Measurements from ENCODE around the gene LPP.

LPP gene

DNA sequence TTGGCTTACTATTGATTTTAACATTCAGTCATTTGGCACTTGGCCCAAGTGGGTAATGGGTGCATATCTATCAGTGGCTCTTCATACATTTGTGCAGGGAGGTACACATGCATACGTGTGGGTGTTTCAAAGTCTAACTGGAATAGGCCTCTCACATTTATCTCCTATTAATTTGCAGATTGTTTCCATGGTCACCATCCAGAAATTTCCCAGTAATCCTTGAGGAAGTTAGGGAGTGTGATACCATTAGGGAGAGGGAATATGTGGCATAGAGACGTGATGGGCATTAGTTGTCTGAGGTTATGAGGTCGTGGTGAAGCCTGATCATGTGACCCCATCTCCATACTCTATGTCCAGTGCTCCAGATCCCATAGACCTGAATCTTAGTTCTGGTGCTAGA is 102.8 kb downstream of the LPP start:
- no peak for DNase-seq

DNA sequence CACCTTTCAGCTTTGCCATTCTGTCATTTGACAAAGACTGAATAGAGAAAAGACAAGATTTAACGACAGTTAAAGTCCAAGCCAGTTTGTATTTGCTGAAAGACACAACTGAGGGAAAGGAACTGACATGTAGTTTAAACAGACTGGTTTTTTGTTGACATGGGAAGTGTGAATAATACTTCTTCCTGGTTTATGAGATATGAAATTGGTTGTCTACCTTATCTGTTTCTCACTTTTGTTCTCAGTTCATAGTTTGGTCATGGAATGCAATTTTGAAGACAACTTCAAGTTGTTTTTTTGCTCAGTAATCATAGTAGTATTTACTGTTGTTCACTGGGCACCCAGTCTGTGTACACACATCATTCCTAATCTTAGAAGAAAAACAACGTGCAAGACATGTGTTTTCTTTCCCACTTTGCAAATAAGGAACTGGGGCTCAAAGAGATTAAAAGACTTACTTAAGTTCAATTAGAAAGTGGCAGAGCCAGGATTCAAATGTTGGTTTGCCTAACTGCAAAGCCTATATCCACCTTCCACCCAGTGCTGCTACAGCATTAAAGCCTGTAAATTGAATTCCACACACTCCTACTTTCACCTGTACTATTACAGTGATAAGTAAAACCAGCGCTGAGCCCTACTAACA is 103.5 kb downstream of the LPP start:
- peak; percentile 28 for DNase-seq

DNA sequence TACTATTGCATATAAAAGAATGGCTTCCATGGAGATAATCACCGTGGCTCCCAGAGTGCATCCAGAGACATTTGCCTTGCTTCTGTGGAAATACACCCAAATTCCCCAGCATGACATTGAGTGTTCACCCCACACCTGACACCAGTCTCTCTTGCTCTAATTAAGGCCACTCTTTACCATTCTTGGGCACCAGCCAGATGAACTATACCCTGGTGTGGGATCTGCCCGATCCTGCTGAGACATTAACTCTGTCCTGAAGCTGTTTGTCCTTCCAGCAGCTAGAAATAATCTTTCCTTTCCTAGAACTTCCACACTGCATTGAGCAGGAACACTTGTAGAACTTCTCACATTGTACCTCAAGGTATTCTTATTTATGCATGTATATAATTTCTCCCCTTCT is 105.2 kb downstream of the LPP start:
- DNase-seq, result no peak

GRCh38 chr3:188259596-188259995 is 105.6 kb downstream of the LPP start:
- no peak for DNase-seq

GRCh38 chr3:188261011-188261410 is 107.1 kb downstream of the LPP start:
- DNase-seq, result no peak

GRCh38 chr3:188262488-188262887 is 108.5 kb downstream of the LPP start:
- no peak for DNase-seq

- DNase-seq, result no peak
These were observed 109.1 kb downstream of the LPP start for GRCh38 chr3:188262913-188263683.

GRCh38 chr3:188264226-188265207 is 110.6 kb downstream of the LPP start:
- no peak for DNase-seq

DNA sequence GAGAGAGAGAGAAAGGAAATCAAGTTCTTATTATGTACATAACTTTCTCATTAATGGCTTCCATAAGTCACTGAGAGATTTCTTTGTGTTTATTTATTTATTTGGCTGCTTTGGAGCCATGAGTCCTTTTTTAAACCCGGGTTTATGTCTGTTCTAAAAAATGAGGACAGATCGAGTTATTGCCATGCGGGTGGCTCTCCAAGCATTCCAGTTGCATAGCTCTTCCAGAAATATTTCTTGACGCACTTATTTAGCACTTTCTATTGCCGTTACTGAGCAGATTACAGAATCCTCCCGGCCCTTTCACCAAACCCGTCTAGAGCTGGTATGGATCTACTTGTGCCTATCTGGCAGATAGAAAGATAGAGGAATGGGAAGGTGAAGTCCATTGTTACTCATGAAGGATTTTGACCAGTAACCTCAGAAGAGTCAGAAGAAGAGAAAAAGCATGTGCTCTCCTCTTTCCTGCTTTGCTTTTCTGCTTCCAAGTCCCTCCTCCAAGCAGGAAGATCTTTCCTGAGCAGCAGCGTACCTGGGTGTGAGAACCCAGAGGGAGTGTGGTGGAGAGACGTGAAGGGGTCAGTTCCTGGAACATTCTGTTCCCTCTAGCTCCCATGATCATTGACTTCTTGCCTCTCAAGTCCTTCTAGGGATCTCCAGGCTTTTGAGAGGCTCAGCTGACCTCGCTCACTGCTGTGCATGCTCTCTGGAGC is 112.8 kb downstream of the LPP start:
- no peak for DNase-seq

- no peak for DNase-seq
These were observed 113.9 kb downstream of the LPP start for GRCh38 chr3:188267790-188268335.

DNA sequence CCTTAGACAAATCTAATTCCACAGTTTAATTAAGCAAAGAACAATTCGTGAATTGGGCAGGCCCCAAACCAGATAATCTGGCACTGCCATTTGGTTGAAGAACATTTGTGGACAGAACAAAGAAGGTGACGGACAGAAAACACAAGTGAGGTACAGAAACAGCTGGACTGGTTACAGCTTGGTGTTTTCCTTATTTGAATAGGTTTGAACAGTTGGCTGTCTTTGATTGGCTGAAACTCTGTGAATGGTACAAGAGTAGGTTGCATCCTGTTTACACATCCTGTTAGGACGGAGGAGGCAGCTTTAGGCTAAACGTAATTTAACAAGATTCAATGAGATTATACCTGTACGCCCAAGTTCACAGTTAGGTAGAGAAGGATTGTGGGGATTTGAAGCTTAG is 114.4 kb downstream of the LPP start:
- DNase-seq, result no peak

- no peak for DNase-seq
These were observed 115.1 kb downstream of the LPP start for GRCh38 chr3:188269040-188269439.

DNA sequence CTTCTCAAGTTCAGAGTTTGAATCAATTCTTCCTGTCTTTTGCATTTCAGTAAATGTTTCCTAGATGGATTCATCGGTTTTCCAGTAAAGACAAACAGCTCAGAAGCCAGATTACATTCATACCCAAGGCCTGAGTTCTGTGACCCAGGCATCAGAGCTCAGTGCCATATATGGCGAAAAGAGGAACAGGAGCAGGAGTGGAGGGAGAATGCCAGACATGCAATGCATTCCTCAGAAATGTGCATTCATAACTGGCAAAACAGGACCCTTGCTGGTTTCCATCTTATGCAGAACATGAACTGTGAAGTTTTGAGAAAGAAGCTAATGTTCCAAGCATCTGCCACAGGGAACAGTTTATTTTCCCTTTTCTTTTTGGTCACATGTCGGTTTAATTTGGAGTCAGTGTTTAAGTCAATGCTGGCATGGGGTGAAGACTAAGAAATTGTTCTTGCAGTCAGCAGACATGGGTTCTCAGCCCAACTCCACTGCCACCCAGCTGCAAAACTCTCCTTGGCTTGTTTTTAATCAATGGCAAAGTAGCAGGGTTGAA is 116.5 kb downstream of the LPP start:
- no peak for DNase-seq

DNA sequence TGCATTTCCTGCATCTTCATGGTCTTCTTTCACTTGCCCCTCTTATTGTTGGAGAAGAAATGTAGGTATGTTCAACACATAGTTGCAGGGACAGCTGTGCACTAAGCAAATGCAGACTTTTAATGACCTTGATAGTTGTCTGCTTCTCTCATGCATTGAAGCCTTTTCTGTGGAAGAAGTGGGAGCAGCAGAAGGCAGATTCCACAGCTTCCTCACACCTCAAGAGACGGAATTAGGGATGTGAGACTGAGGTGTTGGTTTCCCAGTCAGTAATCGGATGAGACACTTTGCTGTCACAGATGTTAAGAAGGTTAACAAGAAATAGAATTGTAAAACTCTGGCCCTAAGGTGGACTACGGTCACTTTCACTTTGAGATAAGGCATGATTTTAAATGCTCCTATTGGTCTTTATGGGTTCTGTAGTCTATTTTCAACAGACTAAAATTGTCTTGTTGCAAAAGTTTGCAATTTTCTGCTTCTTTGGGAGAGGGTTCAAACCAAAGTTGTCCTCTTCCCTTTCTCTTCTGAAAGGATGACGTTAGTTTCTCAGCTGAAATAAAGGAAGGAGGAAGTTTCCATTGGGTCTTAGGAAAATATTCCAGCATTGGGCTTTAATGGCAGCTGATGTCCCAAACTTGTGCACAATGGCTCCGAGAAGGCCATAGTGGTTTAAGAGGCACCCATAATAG is 117.4 kb downstream of the LPP start:
- no peak for DNase-seq

- DNase-seq, result no peak
These were observed 118.8 kb downstream of the LPP start for GRCh38 chr3:188272481-188273372.

- DNase-seq, result no peak
These were observed 120.4 kb downstream of the LPP start for GRCh38 chr3:188274249-188274915.

DNA sequence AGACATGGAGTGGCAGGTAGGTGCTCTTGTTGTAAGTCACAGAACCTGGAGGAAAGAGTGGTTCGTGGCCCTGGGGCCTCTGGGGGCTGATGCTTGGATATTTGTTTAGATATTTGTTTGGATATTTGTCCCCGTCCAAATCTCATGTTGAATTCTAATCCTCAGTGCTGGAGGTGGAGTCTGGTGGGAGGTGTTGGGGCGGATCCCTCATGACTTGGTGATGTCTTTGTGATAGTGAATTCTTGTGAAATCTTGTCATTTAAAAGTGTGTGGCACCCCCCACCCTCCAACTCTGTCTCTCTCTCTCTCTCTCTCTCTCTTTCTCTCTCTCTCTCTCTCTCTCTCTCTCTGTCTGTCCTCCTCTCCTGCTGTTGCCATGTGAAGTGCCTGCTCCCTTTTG is 122.4 kb downstream of the LPP start:
- DNase-seq, result no peak

GRCh38 chr3:188278717-188279324 is 124.9 kb downstream of the LPP start:
- DNase-seq, result no peak
